ENCODE results near the gene SIN3B.

- TF ChIP-seq POLR2A (IDR thresholded peaks at IDR 0.05; ENCODE audit: low read depth, low read length), result no peak
- TF ChIP-seq POLR2AphosphoS5 (IDR thresholded peaks at IDR 0.05; ENCODE audit: low read depth, low read length), result no peak
Observed at GRCh38 chr19:16797876-16798275, 31.3 kb upstream of the SIN3B start.
